ENCODE measurements around the gene TPM1.

DNA sequence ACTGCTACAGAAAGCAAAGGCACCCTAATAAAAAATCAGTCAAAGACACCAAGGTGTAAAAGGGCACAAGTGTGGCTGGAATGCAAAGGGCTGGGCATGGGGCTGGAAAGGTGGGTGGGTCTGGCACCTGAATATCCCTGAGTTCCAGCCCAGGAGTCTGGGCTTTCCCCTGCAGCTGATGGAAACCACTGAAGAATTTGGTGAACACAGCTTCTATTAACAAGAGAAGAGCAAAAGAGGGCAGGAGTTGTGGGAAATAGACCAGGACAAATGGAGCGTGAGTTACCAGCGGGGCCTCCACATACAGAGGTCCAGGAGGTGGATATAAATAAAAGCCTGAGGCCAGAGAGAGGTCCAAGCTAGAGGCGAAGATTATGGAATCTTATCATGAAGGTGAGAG, 45.1 kb upstream of the TPM1 start:
- TF ChIP-seq, protein P1, sequence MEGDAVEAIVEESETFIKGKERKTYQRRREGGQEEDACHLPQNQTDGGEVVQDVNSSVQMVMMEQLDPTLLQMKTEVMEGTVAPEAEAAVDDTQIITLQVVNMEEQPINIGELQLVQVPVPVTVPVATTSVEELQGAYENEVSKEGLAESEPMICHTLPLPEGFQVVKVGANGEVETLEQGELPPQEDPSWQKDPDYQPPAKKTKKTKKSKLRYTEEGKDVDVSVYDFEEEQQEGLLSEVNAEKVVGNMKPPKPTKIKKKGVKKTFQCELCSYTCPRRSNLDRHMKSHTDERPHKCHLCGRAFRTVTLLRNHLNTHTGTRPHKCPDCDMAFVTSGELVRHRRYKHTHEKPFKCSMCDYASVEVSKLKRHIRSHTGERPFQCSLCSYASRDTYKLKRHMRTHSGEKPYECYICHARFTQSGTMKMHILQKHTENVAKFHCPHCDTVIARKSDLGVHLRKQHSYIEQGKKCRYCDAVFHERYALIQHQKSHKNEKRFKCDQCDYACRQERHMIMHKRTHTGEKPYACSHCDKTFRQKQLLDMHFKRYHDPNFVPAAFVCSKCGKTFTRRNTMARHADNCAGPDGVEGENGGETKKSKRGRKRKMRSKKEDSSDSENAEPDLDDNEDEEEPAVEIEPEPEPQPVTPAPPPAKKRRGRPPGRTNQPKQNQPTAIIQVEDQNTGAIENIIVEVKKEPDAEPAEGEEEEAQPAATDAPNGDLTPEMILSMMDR (IDR thresholded peaks at IDR 0.05), result no peak
- no peak for TF ChIP-seq ZFX (IDR thresholded peaks at IDR 0.05; ENCODE audit: borderline replicate concordance)
